Calu3 (cell line): ENCODE measurements around the gene MRPL17. TPM values are rescaled to one million over a fixed set of nuclear protein-coding genes. Genes with fewer than 3 reads are reported as not detected.

Experiments used
- BruUV-seq: library from RNA; stranded (reverse); fragments of 400-500 nt; replicated peaks from 2 replicates; lab custom pipeline; 2021; lab: Mats Ljungman, UMichigan
- CTCF ChIA-PET: fragments of 300-600 bp; sonication (Branson Sonifier 250); formaldehyde crosslinking; loops from one replicate; lab custom pipeline; 2022; ENCODE audit warnings: antibody characterized with exemption; lab: Charles Lee
- DNase-seq: peaks from one replicate; pipeline ENCODE4 v3.0.0; 2022
- H3K27ac Mint-ChIP-seq: one replicate; pipeline ENCODE4 v1.8.0; 2022; ENCODE audit warnings: mixed read lengths; ENCODE audit not compliant: unreplicated experiment
- H3K27me3 Mint-ChIP-seq: one replicate; pipeline ENCODE4 v1.8.0; 2022; ENCODE audit warnings: mixed read lengths; ENCODE audit not compliant: unreplicated experiment
- H3K36me3 Mint-ChIP-seq: one replicate; pipeline ENCODE4 v1.8.0; 2022; ENCODE audit warnings: mild to moderate bottlenecking, moderate library complexity, mixed read lengths; ENCODE audit not compliant: insufficient read depth, unreplicated experiment
- H3K4me1 Mint-ChIP-seq: one replicate; pipeline ENCODE4 v1.8.0; 2022; ENCODE audit warnings: mild to moderate bottlenecking, low read depth, mixed read lengths; ENCODE audit not compliant: unreplicated experiment
- H3K4me3 Mint-ChIP-seq: one replicate; pipeline ENCODE4 v1.8.0; 2022; ENCODE audit warnings: mild to moderate bottlenecking, low read depth, moderate library complexity, mixed read lengths; ENCODE audit not compliant: unreplicated experiment
- H3K9me3 Mint-ChIP-seq: one replicate; pipeline ENCODE4 v1.8.0; 2022; ENCODE audit warnings: low read depth, mixed read lengths; ENCODE audit not compliant: unreplicated experiment
- CTCF ChIP-seq: fragments of 200-600 bp; IDR thresholded peaks from one replicate; pipeline ENCODE4 v1.8.0; 2022; ENCODE audit warnings: antibody characterized with exemption; ENCODE audit not compliant: unreplicated experiment
- intact Hi-C: fragments of 100-400 bp; cut with micrococcal nuclease; formaldehyde crosslinking; loops from one replicate; pipeline ENCODE4 v1.10.0; 2022; ENCODE audit not compliant: unreplicated experiment
- total RNA-seq: library from RNA; stranded (reverse); gene quantifications from 2 replicates; pipeline ENCODE4 v1.2.3, GENCODE V29; 2022

MRPL17 gene
- total RNA-seq, 1 experiment from 2014 or later, result 78.2 TPM

- CTCF ChIA-PET, result interaction anchor here (0.7 kb wide), 1 partner anchor 87 kb away, joined by 3 read pairs; no protein-coding TSS in a partner anchor
- intact Hi-C loops, result no loop called here
- no TSS peak for BruUV-seq
- no peaks in the 10 kb centered on the region for H3K27me3 Mint-ChIP-seq
- H3K4me1 Mint-ChIP-seq, result no peaks in the 10 kb centered on the region
- DNase-seq, result no peak
- peak within 1 kb of the TSS; percentile 38 for H3K4me3 Mint-ChIP-seq
- H3K36me3 Mint-ChIP-seq, result no peaks in the 10 kb centered on the region
- no peaks in the 10 kb centered on the region for H3K9me3 Mint-ChIP-seq
- H3K27ac Mint-ChIP-seq, result no peak within 1 kb of the TSS
- TF ChIP-seq CTCF, result no peak
Measured at GRCh38 chr11:6655790-6656583, 27.2 kb downstream of the MRPL17 start, which contains the start of gene DCHS1. Gene DCHS1 (minus strand): TSS chr11:6655809. CDS start chr11:6641613, 14,196 bp downstream.

- intact Hi-C loops, result no loop called here
- Mint-ChIP-seq H3K4me1 (no peaks in the 10 kb centered on the region), H3K36me3 (no peaks in the 10 kb centered on the region), H3K9me3 (no peaks in the 10 kb centered on the region), H3K27me3 (no peaks in the 10 kb centered on the region), H3K27ac (no peak overlapping the region), H3K4me3 (no peak overlapping the region)
- CTCF ChIA-PET, result no interaction called here
- no peak for TF ChIP-seq CTCF
- no TSS peak for BruUV-seq
- no peak for DNase-seq
Measured at GRCh38 chr11:6655020-6655789, 27.9 kb downstream of the MRPL17 start.

- Mint-ChIP-seq H3K27ac (no peak overlapping the region), H3K9me3 (no peaks in the 10 kb centered on the region), H3K36me3 (no peaks in the 10 kb centered on the region), H3K4me3 (no peak overlapping the region), H3K27me3 (no peaks in the 10 kb centered on the region), H3K4me1 (no peaks in the 10 kb centered on the region)
- CTCF ChIA-PET, result no interaction called here
- TF ChIP-seq CTCF, result no peak
- intact Hi-C loops, result no loop called here
- DNase-seq, result no peak
- BruUV-seq, result no TSS peak
Measured at GRCh38 chr11:6654281-6655019, 28.7 kb downstream of the MRPL17 start.

GRCh38 chr11:6653656-6654055 is 29.5 kb downstream of the MRPL17 start:
- intact Hi-C loops, result no loop called here
- Mint-ChIP-seq H3K27me3 (no peaks in the 10 kb centered on the region), H3K36me3 (no peaks in the 10 kb centered on the region), H3K27ac (no peak overlapping the region), H3K4me1 (no peaks in the 10 kb centered on the region), H3K9me3 (no peaks in the 10 kb centered on the region), H3K4me3 (no peak overlapping the region)
- DNase-seq, result no peak
- CTCF ChIA-PET, result no interaction called here
- BruUV-seq, result no TSS peak
- TF ChIP-seq CTCF, result no peak
